GM19023 (cell line): ENCODE measurements around the gene KLHDC7A.

ENCODE experiments used
- ATAC-seq: cut with Tn5 transposase; IDR thresholded peaks from one replicate; pipeline ENCODE4 v1.9.1; 2021; ENCODE audit warnings: mild to moderate bottlenecking, moderate library complexity; ENCODE audit not compliant: unreplicated experiment

KLHDC7A gene

DNA sequence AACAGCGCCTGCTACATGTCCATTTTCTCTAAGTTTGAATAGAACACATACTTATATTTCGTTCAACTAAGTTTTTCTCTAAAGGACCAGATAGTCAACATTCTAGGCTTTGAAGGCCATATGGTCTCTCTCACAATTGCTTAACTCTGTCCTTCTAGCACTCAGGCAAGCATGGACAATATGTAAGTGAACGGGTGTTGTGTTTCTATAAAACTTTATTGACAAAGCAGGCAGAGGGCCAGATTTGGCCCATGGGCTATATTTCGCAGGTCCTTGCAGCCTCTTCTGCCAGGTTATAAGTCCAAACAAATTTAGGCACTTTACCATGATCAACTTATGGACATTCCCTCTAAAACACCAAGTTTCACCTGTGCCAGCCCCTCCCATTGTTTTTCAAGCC lies 21.1 kb downstream of the KLHDC7A start:
- ATAC-seq, result no peak

GRCh38 chr1:18504609-18505008 lies 23.9 kb downstream of the KLHDC7A start:
- no peak for ATAC-seq

DNA sequence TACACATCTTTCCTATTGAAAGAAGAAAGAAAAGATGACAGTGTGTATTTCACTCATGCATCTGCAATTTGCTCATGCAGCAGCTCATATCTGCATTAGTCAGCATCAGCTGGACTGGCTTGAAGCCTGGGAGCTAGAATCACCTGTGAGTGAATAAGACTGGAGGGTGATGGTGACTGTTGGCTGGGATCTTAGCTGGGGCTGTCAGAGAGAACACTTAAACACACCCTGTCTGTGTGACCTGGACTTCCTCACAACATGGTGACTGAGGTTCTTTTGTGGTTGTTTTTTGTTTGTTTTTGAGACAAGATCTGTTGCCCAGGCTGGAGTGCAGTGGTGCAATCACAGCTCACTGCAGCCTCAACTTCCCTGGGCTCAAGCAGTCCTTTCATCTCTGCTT lies 24.9 kb downstream of the KLHDC7A start:
- no peak for ATAC-seq

- no peak for ATAC-seq
Measured at GRCh38 chr1:18508084-18508483, 27.4 kb downstream of the KLHDC7A start.

DNA sequence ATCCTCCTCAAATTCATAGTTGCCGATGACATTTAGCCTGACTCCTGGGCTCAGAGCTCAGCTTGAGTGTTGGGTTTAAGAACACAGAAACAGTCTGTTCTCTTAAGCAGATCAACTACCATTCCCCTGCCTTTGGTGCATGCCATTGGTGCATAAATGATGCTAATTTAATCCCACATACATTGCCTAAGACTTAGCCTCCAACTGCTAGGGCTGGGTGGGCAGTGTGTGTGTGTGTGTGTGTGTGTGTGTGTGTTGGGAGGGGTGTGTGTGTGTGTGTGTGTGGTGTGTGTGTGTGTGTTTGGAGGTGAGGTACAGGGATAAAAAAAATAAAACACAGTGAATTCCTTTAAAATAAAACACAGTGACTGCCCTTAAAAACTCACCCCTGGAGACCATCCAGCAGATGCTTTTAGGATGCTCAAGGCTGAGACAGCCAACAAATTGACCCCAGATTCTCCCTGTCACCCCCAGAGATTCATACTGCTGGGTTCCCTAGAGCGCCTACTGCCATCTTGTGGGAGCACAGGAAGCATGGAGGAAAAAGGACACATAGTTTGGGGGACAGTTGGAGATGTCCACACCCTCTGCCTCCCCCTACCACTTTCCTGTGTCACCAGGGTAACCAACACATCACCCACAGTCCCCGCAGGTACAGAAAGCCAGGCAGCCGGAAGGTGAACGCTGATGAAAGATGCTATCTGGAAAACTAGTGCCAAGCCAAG lies 30.6 kb downstream of the KLHDC7A start:
- no peak for ATAC-seq

GRCh38 chr1:18511874-18512150 lies 31.1 kb downstream of the KLHDC7A start:
- no peak for ATAC-seq

- ATAC-seq, result no peak
Measured at GRCh38 chr1:18512883-18513282, 32.2 kb downstream of the KLHDC7A start.

DNA sequence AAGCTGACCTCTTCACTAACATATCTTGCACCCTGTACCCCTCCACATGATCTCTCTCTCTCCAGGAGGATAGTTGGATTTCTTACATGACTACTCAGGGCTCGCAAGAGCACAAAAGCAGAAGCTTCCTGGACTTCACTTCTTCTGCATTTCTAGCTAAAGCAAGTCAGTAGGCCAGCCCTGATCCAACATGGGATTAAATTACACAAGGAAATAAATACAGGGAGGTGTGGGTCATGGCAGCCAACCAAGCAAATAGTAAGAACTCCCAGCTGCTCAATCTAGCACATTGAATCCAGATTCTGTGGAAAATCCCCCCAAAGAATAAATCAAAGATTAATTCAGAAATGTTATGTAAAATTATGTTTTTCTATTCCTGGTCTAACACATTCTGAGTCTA lies 33.3 kb downstream of the KLHDC7A start:
- ATAC-seq, result no peak

DNA sequence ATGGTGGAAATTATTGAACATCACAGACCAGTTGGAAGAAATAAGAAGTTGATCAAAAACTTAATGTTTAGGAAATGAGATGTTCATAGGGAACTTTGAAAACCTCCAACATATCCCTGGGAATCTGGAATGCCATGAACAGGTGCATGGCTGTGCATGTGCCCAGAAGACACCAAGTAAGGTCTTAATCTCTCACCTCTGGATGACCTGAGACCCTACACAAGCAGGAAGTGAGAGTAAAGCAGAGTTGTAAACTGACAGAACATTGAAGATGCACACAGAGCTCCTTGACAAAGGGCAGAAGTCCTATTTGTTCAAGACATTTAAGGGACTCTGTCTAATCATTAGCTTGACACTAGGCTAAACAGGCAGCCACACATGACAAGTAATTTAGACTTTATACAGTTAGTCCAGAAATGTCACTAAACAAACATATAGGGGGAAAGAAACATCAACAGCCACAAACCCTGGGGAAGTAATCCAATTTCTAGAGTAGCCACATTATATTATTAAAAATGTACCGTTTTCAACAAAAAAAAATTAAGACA lies 34.5 kb downstream of the KLHDC7A start:
- ATAC-seq, result no peak

DNA sequence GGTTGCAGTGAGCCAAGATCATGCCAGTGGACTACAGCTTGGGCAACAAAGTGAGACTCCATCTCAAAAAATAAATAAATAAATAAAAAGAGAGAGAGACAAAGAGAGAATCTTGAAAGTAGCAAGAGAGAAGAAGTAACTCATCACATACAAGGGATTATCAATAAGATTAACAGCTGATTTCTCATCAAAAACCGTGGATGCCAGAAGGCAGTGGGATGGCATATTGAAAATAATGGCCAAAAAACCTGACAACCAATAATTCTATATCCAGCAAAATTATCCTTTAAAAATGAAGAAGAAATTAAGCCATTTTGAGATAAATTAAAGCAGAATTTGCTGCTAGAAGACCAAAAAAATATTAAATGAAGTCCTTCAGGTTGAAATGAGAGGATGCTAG lies 35.7 kb downstream of the KLHDC7A start:
- ATAC-seq, result no peak

- ATAC-seq, result no peak
Measured at GRCh38 chr1:18526436-18527275, 45.9 kb downstream of the KLHDC7A start.

- no peak for ATAC-seq
Measured at GRCh38 chr1:18527514-18527913, 46.8 kb downstream of the KLHDC7A start.

- no peak for ATAC-seq
Measured at GRCh38 chr1:18527921-18528320, 47.2 kb downstream of the KLHDC7A start.

DNA sequence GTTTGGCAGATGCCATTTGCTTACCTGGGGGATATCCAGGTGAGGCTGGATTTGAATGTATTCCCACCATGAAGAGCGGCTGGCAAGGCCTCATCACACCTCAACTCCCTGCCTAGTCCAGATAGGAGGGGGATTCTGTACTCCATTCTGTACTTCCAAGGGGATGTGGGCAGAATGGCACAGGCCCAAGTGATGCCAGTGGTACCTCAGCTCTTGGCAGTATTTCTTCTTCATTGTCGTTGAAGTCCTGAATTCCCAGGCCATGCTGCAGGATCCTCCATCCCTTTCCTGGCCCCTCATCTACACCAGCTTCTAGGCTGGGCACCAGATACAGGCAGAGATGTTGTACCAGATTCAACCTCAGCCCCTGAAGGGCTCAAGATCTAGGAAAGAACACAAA lies 47.9 kb downstream of the KLHDC7A start:
- no peak for ATAC-seq

DNA sequence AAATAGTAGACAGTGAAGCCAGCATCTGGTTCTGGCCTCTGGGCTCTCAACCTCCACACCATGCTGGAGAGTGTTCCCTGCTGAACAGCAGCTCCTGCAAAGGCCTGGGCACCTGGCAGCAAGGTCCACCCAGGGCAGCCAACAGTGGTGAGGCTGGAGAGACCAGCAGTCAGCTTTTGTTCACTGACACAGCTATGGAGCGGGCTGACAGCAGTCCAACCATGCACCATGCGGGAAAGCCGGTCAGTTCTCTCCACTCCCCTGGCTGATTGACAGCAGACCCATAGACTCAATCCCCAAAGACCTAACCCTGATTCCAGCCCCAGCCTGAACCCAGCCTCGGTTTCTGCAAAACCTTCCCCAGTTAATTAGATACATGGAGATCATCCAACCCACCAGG lies 49.0 kb downstream of the KLHDC7A start:
- no peak for ATAC-seq

DNA sequence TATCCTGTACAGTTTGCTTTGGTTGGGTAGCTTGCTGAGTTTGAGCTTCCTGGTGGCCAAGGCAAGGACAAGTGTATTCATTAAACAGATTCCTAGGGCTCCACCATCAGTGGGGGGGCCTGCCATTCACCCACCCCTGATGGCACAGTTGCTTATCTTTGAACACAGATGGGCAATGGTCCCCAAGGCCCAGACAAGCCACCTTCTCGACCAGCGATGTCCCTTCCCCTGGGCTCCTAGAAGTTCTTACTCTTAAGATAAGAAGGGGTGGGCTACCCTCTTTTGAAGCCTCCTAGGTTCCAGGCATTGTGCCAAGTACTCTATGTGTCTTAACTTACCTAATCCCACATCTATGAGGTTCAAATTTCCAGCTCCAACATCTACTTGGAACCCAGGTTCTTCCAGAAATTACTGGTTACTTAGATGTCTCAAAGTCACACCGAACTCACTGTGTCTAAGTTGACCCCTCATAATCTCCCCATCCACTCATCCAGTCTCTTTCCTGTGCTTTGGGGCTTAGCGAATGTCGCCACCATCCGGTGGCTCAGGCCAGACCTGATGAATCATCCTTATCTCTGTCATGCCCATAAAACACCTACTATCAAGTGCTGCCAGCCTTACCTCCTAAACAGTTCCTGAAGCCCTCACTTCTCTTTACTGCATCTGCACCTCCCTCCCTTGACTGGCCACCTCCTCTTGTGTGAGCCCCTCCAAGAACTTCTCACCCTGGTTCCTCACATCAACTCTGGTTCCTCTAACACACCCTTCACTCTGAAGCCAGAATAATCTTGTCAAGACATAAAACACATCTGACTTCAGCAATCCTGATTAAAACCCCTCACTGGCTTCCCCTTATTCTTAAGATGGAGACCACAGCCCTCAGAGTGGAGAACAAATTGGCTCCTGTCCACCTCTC lies 50.1 kb downstream of the KLHDC7A start:
- ATAC-seq, result no peak

GRCh38 chr1:18531503-18531845 lies 50.7 kb downstream of the KLHDC7A start:
- no peak for ATAC-seq

DNA sequence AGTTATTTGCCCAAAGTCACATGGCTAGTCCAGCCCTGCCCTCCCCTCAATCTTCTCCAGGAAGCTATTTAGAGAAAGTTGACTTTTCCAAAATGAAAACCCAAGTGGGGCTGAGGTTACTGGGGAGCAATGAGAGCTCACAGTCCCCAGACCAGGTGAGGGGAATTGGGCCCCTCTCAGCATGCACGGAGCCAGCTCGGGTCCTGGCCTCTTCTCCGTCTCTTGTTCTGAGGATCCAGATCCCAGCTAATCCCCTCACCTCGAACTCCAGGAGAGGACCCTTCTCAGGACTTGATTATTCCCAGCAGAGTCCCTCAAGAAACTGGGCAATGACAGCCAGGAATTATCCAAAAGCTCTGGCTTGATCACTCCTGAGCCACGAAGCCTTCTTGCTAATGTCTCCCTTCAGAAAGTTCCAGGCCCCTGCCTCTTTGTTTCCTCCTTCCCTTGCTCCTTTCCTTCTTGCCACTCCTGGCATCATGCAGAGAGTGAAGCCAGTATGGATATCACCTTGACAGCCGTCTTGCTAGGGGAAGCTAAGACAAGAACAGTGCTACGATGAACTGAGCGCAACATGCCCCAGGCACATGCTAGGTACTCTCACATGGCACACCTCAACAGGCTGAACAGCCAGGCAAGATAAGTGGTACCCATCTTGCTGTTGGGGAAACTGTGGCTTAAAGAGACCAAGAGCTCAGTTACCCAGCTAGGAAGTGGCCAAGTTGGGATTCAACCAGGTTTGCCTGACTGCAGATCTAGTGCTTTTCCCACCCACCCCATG lies 51.9 kb downstream of the KLHDC7A start:
- ATAC-seq, result no peak

DNA sequence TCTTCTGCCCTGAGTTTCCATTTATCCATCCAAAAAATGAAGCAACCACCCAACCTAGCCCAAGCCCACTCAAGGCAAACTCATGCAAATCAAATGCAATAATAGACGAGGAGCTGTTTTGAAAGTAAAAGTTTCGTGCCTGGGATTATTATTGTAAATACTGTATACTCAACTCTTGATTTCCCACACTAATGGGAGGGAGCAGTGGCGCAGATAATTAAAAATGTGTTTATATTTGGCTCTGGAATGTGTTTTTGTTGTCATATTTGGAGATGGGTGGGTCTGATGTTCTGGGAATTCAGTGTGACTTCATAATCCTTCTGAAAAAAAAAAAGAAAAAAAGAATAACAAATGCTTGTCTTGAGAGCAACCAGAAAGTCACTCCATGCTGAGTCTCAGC lies 52.5 kb downstream of the KLHDC7A start:
- no peak for ATAC-seq

- ATAC-seq, result no peak
Measured at GRCh38 chr1:18534810-18535205, 54.1 kb downstream of the KLHDC7A start.
